MM.1S (cell line): ENCODE data around the gene CCDC43.

Source experiments
- DNase-seq: peaks from one replicate; pipeline ENCODE4 v3.0.0-alpha.2; 2015
- H2AFZ ChIP-seq: fragments of 300-600 bp; sonication (generic); 2 replicates; pipeline ENCODE4 v1.6.0; 2016; ENCODE audit warnings: antibody characterized with exemption, low read length
- H3F3A ChIP-seq: fragments of 300-600 bp; sonication (generic); 2 replicates; pipeline ENCODE4 v1.6.1; 2016; ENCODE audit warnings: mild to moderate bottlenecking, antibody characterized with exemption, low read length, moderate library complexity, mixed read lengths; ENCODE audit not compliant: insufficient read depth
- H3K27ac ChIP-seq: fragments of 300-600 bp; sonication (generic); 2 replicates; pipeline ENCODE4 v1.5.1; 2016; ENCODE audit warnings: mild to moderate bottlenecking, low read length
- H3K27me3 ChIP-seq: fragments of 300-600 bp; sonication (generic); replicated peaks from 2 replicates; pipeline ENCODE4 v1.6.0; 2016; ENCODE audit warnings: low read length; ENCODE audit not compliant: insufficient read depth
- H3K36me3 ChIP-seq: fragments of 300-600 bp; sonication (generic); replicated peaks from 2 replicates; pipeline ENCODE4 v1.6.1; 2016; ENCODE audit warnings: mild to moderate bottlenecking, low read length, mixed read lengths; ENCODE audit not compliant: insufficient read depth
- H3K4me1 ChIP-seq: fragments of 300-600 bp; sonication (generic); 2 replicates; pipeline ENCODE4 v1.6.1; 2016; ENCODE audit warnings: low read length, mixed read lengths
- H3K4me2 ChIP-seq: fragments of 300-600 bp; sonication (generic); 2 replicates; pipeline ENCODE4 v1.6.0; 2016; ENCODE audit warnings: low read depth, low read length
- H3K4me3 ChIP-seq: fragments of 300-600 bp; sonication (generic); 2 replicates; pipeline ENCODE4 v1.5.1; 2016; ENCODE audit warnings: low read length, mixed read lengths
- H3K79me2 ChIP-seq: fragments of 300-600 bp; sonication (generic); 2 replicates; pipeline ENCODE4 v1.6.1; 2016; ENCODE audit warnings: mixed run types, low read length, mixed read lengths
- H3K9ac ChIP-seq: fragments of 300-600 bp; sonication (generic); 2 replicates; pipeline ENCODE4 v1.6.1; 2016; ENCODE audit warnings: low read length, mixed read lengths
- H3K9me2 ChIP-seq: fragments of 300-600 bp; sonication (generic); replicated peaks from 2 replicates; pipeline ENCODE4 v1.6.1; 2016; ENCODE audit warnings: mild to moderate bottlenecking, low read length, mixed read lengths; ENCODE audit not compliant: insufficient read depth
- H3K9me3 ChIP-seq: fragments of 300-600 bp; sonication (generic); replicated peaks from 2 replicates; pipeline ENCODE4 v1.6.1; 2016; ENCODE audit warnings: mild to moderate bottlenecking, low read length, mixed read lengths; ENCODE audit not compliant: insufficient read depth
- H4K20me1 ChIP-seq: fragments of 300-600 bp; sonication (generic); 2 replicates; pipeline ENCODE4 v1.6.1; 2016; ENCODE audit warnings: mild to moderate bottlenecking, low read length, moderate library complexity, mixed read lengths; ENCODE audit not compliant: insufficient read depth
- EZH2 ChIP-seq: fragments of 300-600 bp; sonication (generic); optimal IDR thresholded peaks from 2 replicates; pipeline ENCODE3; 2017; ENCODE audit warnings: low read depth, mild to moderate bottlenecking, antibody characterized with exemption, low read length, mixed read lengths
- EZH2phosphoT487 ChIP-seq: fragments of 300-600 bp; sonication (generic); IDR thresholded peaks from 2 replicates; pipeline ENCODE4 v1.6.1; 2018; ENCODE audit warnings: antibody characterized with exemption, low read length
- TF ChIP-seq, protein P1 (sequence below): fragments of 300-600 bp; sonication (generic); IDR thresholded peaks from 2 replicates; pipeline ENCODE4 v1.5.1; 2016; ENCODE audit warnings: antibody characterized with exemption, low read length, mixed read lengths

Gene CCDC43

GRCh38 chr17:44627513-44628242 is 61.9 kb downstream of the CCDC43 start:
- Histone ChIP-seq H3K4me3 (no peak overlapping the region), H3K9ac (no peak overlapping the region), H3K27ac (no peak overlapping the region), H3K4me1 (peaks cover 4% of the 10 kb centered on the region; the same call in 1 of the 2 replicates), H3K9me2 (no peaks in the 10 kb centered on the region), H2AFZ (no peak overlapping the region), H4K20me1 (no peaks in the 10 kb centered on the region), H3K36me3 (no peaks in the 10 kb centered on the region), H3K4me2 (no peak overlapping the region), H3K79me2 (no peaks in the 10 kb centered on the region), H3F3A (no peaks in the 10 kb centered on the region), H3K9me3 (no peaks in the 10 kb centered on the region), H3K27me3 (no peaks in the 10 kb centered on the region)
- DNase-seq = no peak
- TF ChIP-seq, protein P1, sequence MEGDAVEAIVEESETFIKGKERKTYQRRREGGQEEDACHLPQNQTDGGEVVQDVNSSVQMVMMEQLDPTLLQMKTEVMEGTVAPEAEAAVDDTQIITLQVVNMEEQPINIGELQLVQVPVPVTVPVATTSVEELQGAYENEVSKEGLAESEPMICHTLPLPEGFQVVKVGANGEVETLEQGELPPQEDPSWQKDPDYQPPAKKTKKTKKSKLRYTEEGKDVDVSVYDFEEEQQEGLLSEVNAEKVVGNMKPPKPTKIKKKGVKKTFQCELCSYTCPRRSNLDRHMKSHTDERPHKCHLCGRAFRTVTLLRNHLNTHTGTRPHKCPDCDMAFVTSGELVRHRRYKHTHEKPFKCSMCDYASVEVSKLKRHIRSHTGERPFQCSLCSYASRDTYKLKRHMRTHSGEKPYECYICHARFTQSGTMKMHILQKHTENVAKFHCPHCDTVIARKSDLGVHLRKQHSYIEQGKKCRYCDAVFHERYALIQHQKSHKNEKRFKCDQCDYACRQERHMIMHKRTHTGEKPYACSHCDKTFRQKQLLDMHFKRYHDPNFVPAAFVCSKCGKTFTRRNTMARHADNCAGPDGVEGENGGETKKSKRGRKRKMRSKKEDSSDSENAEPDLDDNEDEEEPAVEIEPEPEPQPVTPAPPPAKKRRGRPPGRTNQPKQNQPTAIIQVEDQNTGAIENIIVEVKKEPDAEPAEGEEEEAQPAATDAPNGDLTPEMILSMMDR = no peak
- TF ChIP-seq EZH2phosphoT487 (no peak), EZH2 (no peak)
